Measurements from ENCODE around the gene B2M. TPM values are rescaled to one million over a fixed set of nuclear protein-coding genes. Genes with fewer than 3 reads are reported as not detected.

The B2M gene
- total RNA-seq: 648 and 1,011 TPM in 2 replicates

DNA sequence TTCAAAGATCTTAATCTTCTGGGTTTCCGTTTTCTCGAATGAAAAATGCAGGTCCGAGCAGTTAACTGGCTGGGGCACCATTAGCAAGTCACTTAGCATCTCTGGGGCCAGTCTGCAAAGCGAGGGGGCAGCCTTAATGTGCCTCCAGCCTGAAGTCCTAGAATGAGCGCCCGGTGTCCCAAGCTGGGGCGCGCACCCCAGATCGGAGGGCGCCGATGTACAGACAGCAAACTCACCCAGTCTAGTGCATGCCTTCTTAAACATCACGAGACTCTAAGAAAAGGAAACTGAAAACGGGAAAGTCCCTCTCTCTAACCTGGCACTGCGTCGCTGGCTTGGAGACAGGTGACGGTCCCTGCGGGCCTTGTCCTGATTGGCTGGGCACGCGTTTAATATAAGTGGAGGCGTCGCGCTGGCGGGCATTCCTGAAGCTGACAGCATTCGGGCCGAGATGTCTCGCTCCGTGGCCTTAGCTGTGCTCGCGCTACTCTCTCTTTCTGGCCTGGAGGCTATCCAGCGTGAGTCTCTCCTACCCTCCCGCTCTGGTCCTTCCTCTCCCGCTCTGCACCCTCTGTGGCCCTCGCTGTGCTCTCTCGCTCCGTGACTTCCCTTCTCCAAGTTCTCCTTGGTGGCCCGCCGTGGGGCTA, at the start of gene B2M, which contains the start of gene PATL2:
B2M (plus strand) TSS at position 422 of the 647 bp plus-strand sequence; CDS start at position 452, 30 bp downstream.
PATL2 (minus strand) TSS at position 228 of the 647 bp plus-strand sequence. CDS start 34,833 bp downstream, outside the sequence.
- TF ChIP-seq, protein P1, sequence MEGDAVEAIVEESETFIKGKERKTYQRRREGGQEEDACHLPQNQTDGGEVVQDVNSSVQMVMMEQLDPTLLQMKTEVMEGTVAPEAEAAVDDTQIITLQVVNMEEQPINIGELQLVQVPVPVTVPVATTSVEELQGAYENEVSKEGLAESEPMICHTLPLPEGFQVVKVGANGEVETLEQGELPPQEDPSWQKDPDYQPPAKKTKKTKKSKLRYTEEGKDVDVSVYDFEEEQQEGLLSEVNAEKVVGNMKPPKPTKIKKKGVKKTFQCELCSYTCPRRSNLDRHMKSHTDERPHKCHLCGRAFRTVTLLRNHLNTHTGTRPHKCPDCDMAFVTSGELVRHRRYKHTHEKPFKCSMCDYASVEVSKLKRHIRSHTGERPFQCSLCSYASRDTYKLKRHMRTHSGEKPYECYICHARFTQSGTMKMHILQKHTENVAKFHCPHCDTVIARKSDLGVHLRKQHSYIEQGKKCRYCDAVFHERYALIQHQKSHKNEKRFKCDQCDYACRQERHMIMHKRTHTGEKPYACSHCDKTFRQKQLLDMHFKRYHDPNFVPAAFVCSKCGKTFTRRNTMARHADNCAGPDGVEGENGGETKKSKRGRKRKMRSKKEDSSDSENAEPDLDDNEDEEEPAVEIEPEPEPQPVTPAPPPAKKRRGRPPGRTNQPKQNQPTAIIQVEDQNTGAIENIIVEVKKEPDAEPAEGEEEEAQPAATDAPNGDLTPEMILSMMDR (conservative IDR thresholded peaks at IDR 0.05; ENCODE audit: low read depth, low read length): no peak
- peak within 1 kb of the TSS; percentile 99 for H3K4me3 ChIP-seq (ENCODE audit: low read depth, low read length)
- peak; percentile 82 for DNase-seq (ENCODE audit: low read depth)

DNA sequence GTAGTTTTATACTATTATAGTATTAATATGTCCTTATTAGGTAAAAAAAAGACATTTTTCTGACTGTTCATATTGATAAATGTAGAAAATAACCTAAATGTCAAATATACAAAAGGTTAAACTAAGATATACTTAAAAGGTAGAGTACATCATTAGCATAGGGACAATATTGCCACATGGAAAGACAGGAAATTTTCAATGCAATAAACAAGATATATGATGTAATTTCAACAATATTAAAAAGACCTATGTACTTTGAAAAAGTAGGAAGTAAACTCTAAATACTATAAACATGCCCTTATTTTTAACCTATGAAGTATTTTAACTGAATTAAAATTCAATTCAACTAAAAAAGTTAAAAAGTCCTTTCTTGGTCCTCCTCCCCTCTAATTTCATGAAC, 49.7 kb upstream of the B2M start:
- TF ChIP-seq, protein P1 (conservative IDR thresholded peaks at IDR 0.05; ENCODE audit: low read depth, low read length): no peak
- no peak for DNase-seq (ENCODE audit: low read depth)
- H3K4me3 ChIP-seq (ENCODE audit: low read depth, low read length): no peak overlapping the region

DNA sequence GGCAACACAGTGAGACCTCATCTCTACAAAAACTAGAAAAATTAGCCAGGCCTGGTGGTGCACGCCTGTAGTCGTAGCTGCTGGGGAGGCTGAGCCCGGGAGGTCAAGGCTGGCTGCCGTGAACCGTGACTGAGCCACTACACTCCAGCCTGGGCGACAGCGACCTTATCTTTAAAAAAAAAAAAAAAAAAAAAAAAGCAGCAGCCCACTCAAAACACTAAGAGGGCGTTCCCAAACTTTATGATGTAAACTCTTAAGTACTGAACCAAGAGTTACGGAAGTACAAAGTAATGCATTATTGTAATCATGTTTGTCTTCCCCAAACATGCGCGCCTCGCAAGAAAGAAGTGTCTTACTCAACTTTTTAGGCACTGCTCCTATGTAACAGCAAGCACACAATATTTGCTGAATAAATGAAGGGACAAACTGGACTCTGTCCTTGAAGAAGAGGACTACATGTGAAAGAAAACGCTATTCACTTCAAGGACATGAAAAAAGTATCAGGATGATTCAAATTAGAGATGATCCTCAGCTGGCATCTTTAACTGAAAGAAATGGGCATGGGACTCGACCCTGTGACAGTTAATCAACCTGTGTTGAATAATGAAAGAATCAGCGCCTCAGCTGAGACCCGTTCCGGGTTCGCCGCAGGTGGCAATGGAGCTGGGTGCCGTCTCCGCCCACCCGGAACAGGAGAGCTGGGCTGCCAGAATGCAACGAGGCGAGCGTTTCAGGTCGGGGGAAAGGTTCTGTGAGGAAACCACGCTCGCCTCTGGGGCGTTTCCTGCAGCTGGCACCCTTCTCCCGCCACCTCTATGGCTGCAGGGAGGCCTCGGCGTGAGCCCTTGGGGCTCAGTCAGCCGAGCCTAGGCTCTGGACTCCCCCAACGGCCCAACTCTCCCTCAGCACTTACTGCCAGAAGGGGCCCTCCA, 48.6 kb upstream of the B2M start:
- peak overlapping the region; percentile 96 for H3K4me3 ChIP-seq (ENCODE audit: low read depth, low read length)
- no peak for DNase-seq (ENCODE audit: low read depth)
- TF ChIP-seq, protein P1 (conservative IDR thresholded peaks at IDR 0.05; ENCODE audit: low read depth, low read length): no peak

DNA sequence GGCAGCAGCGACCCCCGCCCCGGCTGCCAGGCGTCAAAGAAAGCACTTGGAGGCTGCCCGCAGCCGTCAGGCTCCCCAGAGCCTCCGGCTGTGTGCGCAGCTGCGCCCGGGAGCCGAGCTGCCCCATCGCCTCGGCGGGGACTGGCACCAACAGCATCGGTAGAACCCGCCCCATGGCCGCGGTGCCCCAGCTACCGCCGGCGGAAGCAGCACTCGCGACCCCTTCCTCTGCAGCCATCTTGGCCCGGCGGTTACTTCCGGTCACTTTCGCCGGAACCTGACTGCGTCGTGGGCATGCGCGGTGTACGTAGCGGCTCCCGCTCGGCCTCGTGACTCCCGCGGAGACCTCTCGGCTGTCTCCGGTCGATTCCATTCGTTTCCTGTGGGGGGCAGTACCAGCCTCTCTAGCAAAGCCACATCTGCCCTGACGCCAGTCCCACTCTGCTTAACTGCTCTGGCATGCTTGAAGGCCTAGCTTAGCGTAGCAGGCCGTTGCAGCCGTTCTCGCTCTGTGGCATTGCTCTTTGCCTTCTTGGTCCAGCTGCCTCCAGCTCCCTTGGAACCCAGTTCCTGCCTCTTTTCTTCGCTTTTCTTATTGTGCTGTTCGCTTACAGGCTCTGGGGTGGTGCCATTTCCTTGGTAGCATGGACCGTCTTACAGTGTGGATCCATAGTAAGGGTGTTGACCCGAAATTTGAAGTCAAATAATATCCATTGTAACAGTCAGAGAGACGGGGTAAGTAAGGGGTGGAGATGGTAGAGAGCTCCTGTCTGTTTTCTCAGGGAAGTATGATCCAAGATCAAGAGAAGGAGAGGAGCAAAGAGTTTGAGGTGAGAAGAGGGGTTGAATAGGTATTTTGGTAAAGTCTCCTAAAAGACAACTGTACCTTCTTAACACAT, 47.7 kb upstream of the B2M start, which contains the start of gene SPG11:
SPG11 (minus strand) TSS at position 253 of the 899 bp plus-strand sequence; CDS start at position 238, 15 bp downstream.
- DNase-seq (ENCODE audit: low read depth): peak; percentile 82
- peak within 1 kb of the TSS; percentile 96 for H3K4me3 ChIP-seq (ENCODE audit: low read depth, low read length)
- TF ChIP-seq, protein P1 (conservative IDR thresholded peaks at IDR 0.05; ENCODE audit: low read depth, low read length): peak; percentile 84

DNA sequence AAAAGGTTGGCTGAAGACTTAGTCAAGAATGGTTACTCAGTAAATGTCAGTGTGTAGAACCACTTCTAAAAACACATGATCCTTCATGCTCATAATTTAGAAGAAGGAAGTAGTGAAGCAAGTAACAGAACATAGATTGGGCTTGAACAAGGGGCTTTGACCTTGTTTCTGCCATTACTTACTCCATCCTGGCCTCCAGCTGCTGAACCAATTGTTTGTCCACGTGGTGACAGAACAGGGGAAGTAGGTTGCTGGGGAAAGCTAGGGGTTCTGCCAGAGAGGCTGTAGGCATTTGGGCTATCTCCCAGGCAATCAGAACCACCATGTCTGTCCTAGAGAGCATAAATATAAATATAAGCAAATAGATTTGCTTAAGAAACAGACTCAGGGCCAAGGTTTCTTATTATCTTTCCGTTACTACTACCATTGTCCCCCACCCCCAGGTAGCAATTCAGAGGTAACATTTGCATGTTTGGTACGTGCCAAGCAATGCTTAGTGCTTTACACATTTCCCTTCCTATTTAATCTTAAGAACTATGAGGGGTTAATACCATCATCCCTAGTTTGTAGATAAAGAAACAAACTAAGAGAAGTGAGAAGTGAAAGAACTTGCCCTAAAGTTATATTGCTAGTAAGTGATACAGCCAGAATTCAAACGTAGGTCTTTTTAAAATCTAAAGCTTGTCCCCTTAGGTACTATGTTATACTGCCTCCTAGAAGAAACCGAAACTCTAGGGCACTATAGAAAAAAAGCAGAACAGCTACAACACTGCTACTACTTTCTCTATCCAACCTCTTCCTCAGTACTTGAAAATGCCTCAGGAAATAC, 44.9 kb upstream of the B2M start:
- DNase-seq (ENCODE audit: low read depth): no peak
- no peak overlapping the region for H3K4me3 ChIP-seq (ENCODE audit: low read depth, low read length)
- TF ChIP-seq, protein P1 (conservative IDR thresholded peaks at IDR 0.05; ENCODE audit: low read depth, low read length): no peak

DNA sequence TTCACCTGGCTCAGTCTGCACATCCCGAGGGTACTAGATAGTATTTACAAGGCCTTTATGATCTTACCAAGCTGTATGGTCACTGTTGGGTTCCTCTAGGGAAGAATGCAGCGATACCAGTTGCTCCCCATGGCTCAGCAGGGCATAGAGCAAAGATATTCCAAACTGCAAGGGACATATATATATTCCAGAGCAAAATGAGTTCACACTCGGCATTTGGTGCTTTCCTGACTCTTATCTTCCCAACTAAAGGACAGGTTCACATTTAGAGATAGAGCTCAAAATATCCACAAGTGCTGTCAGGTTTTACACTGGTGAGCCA, 44.3 kb upstream of the B2M start:
- DNase-seq (ENCODE audit: low read depth): no peak
- TF ChIP-seq, protein P1 (conservative IDR thresholded peaks at IDR 0.05; ENCODE audit: low read depth, low read length): no peak
- no peak overlapping the region for H3K4me3 ChIP-seq (ENCODE audit: low read depth, low read length)

Data from epithelial cell of proximal tubule (primary cell).